HepG2 (cell line): ENCODE data around the gene CCDC18. TPM values are rescaled to one million over a fixed set of nuclear protein-coding genes. Genes with fewer than 3 reads are reported as not detected.

Experiments used
- ATAC-seq: fragments of 200-7000 bp; cut with Tn5 transposase; 3 replicates; pipeline ENCODE4 v1.9.1; 2020; ENCODE audit warnings: mild to moderate bottlenecking, moderate library complexity
- BruUV-seq: library from RNA; stranded (reverse); fragments of 400-500 nt; replicated peaks from 2 replicates; lab custom pipeline; 2021; lab: Mats Ljungman, UMichigan
- CTCF ChIA-PET: fragments of 300-600 bp; formaldehyde crosslinking; extraction: SDS; loops from one replicate; lab custom pipeline; 2021; ENCODE audit warnings: low total read pairs, inconsistent platforms, low intra/inter-chr PET ratio; lab: Yijun Ruan, JAX
- POLR2A ChIA-PET: fragments of 350-600 bp; sonication (Branson Sonifier 250); formaldehyde crosslinking; loops from one replicate; lab custom pipeline; 2020; ENCODE audit warnings: antibody characterized with exemption, inconsistent platforms; lab: Yijun Ruan, JAX
- DNase-seq: peaks from one replicate; pipeline ENCODE4 v3.0.0-alpha.2; 2015; ENCODE audit warnings: low spot score
- FAIRE-seq: peaks from 3 replicates; lab custom pipeline; 2011; peaks lifted over from hg19 to GRCh38; lab: Jason Lieb, UNC
- H2AFZ ChIP-seq: one replicate; pipeline ENCODE4 v1.6.1; 2011; ENCODE audit warnings: low read length, inconsistent platforms
- H3K27ac ChIP-seq: fragments of 300-600 bp; 3 replicates; pipeline ENCODE4 v1.8.0; 2011; ENCODE audit warnings: mixed run types, mild to moderate bottlenecking, mixed read lengths, low read length, inconsistent platforms; ENCODE audit not compliant: insufficient read depth; ENCODE audit errors: extremely low read length
- H3K27me3 ChIP-seq, 2 experiments: fragments of 200-600 bp in 1 of 2; 2 replicates in 1 of 2; 3 replicates in 1 of 2; pipeline versions ENCODE4 v1.6.0 to v1.8.0; 2011; ENCODE audit warnings: low read length in 2 of 2, mild to moderate bottlenecking in 2 of 2, moderate library complexity in 2 of 2, inconsistent platforms in 1 of 2; ENCODE audit not compliant: insufficient read depth in 2 of 2, control insufficient read depth in 1 of 2
- H3K36me3 ChIP-seq, 2 experiments: fragments of 200-600 bp in 1 of 2; replicated peaks in 1 of 2; 2 replicates in 1 of 2; 3 replicates in 1 of 2; pipeline versions ENCODE4 v1.5.1 to v1.8.0; 2011; ENCODE audit warnings: low read length in 2 of 2, inconsistent platforms in 1 of 2; ENCODE audit not compliant: insufficient read depth in 2 of 2, control insufficient read depth in 1 of 2
- H3K4me1 ChIP-seq: 2 replicates; pipeline ENCODE4 v1.5.1; 2012; ENCODE audit warnings: low read length, inconsistent platforms; ENCODE audit not compliant: insufficient read depth
- H3K4me2 ChIP-seq: 2 replicates; pipeline ENCODE4 v1.6.0; 2011; ENCODE audit warnings: low read depth, low read length, inconsistent platforms
- H3K4me3 ChIP-seq, 3 experiments: fragments of 200-600 bp in 1 of 3; sonication (generic), shearing (Covaris generic) in 1 of 3; replicated peaks in 1 of 3; 2 replicates each; pipeline ENCODE4 v1.5.1; 2011 to 2016; ENCODE audit warnings: low read length in 3 of 3, inconsistent platforms in 2 of 3, low read depth in 2 of 3, mild to moderate bottlenecking in 2 of 3, control low read depth in 1 of 3, mixed read lengths in 1 of 3; ENCODE audit not compliant: insufficient read depth in 1 of 3
- H3K79me2 ChIP-seq: one replicate; pipeline ENCODE4 v1.6.1; 2011; ENCODE audit warnings: low read length, inconsistent platforms; ENCODE audit not compliant: insufficient read depth
- H3K9ac ChIP-seq: 2 replicates; pipeline ENCODE4 v1.6.0; 2011; ENCODE audit warnings: mild to moderate bottlenecking, low read depth, low read length, inconsistent platforms; ENCODE audit not compliant: insufficient read depth
- H3K9me3 ChIP-seq: 2 replicates; pipeline ENCODE4 v1.5.1; 2012; ENCODE audit warnings: mild to moderate bottlenecking, low read length
- H4K20me1 ChIP-seq: 2 replicates; pipeline ENCODE4 v1.6.0; 2011; ENCODE audit warnings: inconsistent platforms, mild to moderate bottlenecking, low read length, moderate library complexity; ENCODE audit not compliant: insufficient read depth
- CEBPG ChIP-seq: IDR thresholded peaks from 2 replicates; pipeline ENCODE4 v1.6.1; 2016
- KLF9 ChIP-seq: IDR thresholded peaks from 2 replicates; pipeline ENCODE4 v1.6.1; 2016; ENCODE audit warnings: low read depth
- MYNN ChIP-seq: sonication (generic); formaldehyde crosslinking; IDR thresholded peaks from 2 replicates; pipeline ENCODE4 v1.4.0; 2020; ENCODE audit warnings: mild to moderate bottlenecking, low read depth, missing genetic modification reagents
- MZF1 ChIP-seq: sonication (generic); formaldehyde crosslinking; IDR thresholded peaks from 2 replicates; pipeline ENCODE4 v1.8.1; 2023; ENCODE audit warnings: mild to moderate bottlenecking, missing genetic modification reagents, borderline replicate concordance
- NONO ChIP-seq, 2 experiments: fragments of 450-650 bp in 1 of 2; sonication (generic) in 1 of 2; formaldehyde crosslinking in 1 of 2; IDR thresholded peaks in 1 of 2; conservative IDR thresholded peaks in 1 of 2; 2 replicates each; pipeline versions ENCODE4 v1.6.1 to v1.8.0; 2017 to 2022; ENCODE audit warnings: mild to moderate bottlenecking in 1 of 2, missing genetic modification reagents in 1 of 2, moderate library complexity in 1 of 2
- SKI ChIP-seq: fragments of 450-650 bp; IDR thresholded peaks from one replicate; pipeline ENCODE4 v1.6.1; 2018; ENCODE audit warnings: mild to moderate bottlenecking; ENCODE audit not compliant: partially characterized antibody
- SNRNP70 ChIP-seq: fragments of 200-400 bp; formaldehyde crosslinking; IDR thresholded peaks from 2 replicates; pipeline ENCODE4 v1.6.1; 2017; ENCODE audit warnings: mild to moderate bottlenecking, low read depth, low read length, moderate library complexity
- SRSF9 ChIP-seq: fragments of 200-400 bp; formaldehyde crosslinking; IDR thresholded peaks from 2 replicates; pipeline ENCODE4 v1.6.1; 2018; ENCODE audit warnings: borderline replicate concordance, mild to moderate bottlenecking, low read depth, low read length; ENCODE audit not compliant: insufficient read depth, poor library complexity, severe bottlenecking
- WIZ ChIP-seq: sonication (generic); formaldehyde crosslinking; IDR thresholded peaks from 2 replicates; pipeline ENCODE4 v1.5.1; 2020; ENCODE audit warnings: mild to moderate bottlenecking, missing genetic modification reagents
- ZBTB7B ChIP-seq: sonication (generic); formaldehyde crosslinking; IDR thresholded peaks from 2 replicates; pipeline ENCODE4 v1.4.0; 2020; ENCODE audit warnings: missing genetic modification reagents
- ZFYVE20 ChIP-seq: sonication (generic); formaldehyde crosslinking; IDR thresholded peaks from 2 replicates; pipeline ENCODE4 v1.8.0; 2023; ENCODE audit warnings: low read depth, mild to moderate bottlenecking, moderate library complexity, missing genetic modification reagents, borderline replicate concordance
- ZNF160 ChIP-seq: sonication (generic); formaldehyde crosslinking; IDR thresholded peaks from 2 replicates; pipeline ENCODE4 v1.8.0; 2022; ENCODE audit warnings: mild to moderate bottlenecking, inconsistent platforms, missing genetic modification reagents
- ZNF274 ChIP-seq: sonication (generic); formaldehyde crosslinking; IDR thresholded peaks from 2 replicates; pipeline ENCODE4 v1.5.1; 2020; ENCODE audit warnings: mild to moderate bottlenecking, missing genetic modification reagents
- ZNF382 ChIP-seq: sonication (generic); formaldehyde crosslinking; IDR thresholded peaks from 2 replicates; pipeline ENCODE4 v1.5.0; 2020; ENCODE audit warnings: missing genetic modification reagents, mild to moderate bottlenecking, borderline replicate concordance
- ZNF451 ChIP-seq: sonication (generic); formaldehyde crosslinking; IDR thresholded peaks from 2 replicates; pipeline ENCODE4 v1.5.0; 2020; ENCODE audit warnings: mild to moderate bottlenecking, missing genetic modification reagents
- ZNF777 ChIP-seq: sonication (generic); formaldehyde crosslinking; IDR thresholded peaks from 2 replicates; pipeline ENCODE4 v1.4.0; 2020; ENCODE audit warnings: missing genetic modification reagents
- WGBS: methylation state at CpG from one replicate; pipeline ENCODE4 v1.1.6; 2017; ENCODE audit warnings: low lambda C conversion rate; 5-methylcytosine and 5-hydroxymethylcytosine counted together
- in situ Hi-C: cut with HindIII; loops from 2 replicates; pipeline ENCODE4 v1.10.0; 2017; ENCODE audit warnings: low pct_unique_long_range_greater_than_20kb; ENCODE audit not compliant: extremely low pct_ligation_motif_present
- intact Hi-C: fragments of 100-400 bp; cut with micrococcal nuclease; formaldehyde crosslinking; loops from one replicate; pipeline ENCODE4 v1.10.0; 2022; ENCODE audit not compliant: unreplicated experiment
- polyA plus RNA-seq, 8 experiments: library from polyadenylated mRNA; depleted of rRNA in 3 of 8; stranded (reverse) in 7 of 8; unstranded in 1 of 8; fragments of >200 nt; fragmentation: Illumina TruSeq in 4 of 8; extraction: Trizol in 4 of 8; gene quantifications; 2 replicates each; pipeline versions ENCODE4 v1.2.1 to v1.2.3, GENCODE V29; 2011 to 2016; ENCODE audit warnings: low read depth in 4 of 8, missing spikeins in 1 of 8, mixed read lengths in 1 of 8; ENCODE audit not compliant: insufficient read depth in 1 of 8
- total RNA-seq, 5 experiments: library from RNA; depleted of rRNA; stranded (reverse); fragments of >200 nt; fragmentation: Illumina TruSeq; extraction: Trizol; gene quantifications; 2 replicates each; pipeline ENCODE4 v1.2.3, GENCODE V29; 2016; ENCODE audit warnings: low read depth in 1 of 5
- TF ChIP-seq, protein P1 (sequence below): sonication (generic); formaldehyde crosslinking; IDR thresholded peaks from 2 replicates; pipeline ENCODE4 v1.9.0; 2022; ENCODE audit warnings: low read depth, missing genetic modification reagents
- TF ChIP-seq, protein P2 (sequence below): sonication (generic); formaldehyde crosslinking; IDR thresholded peaks from 2 replicates; pipeline ENCODE4 v1.8.0; 2022; ENCODE audit warnings: low read depth, missing genetic modification reagents
- TF ChIP-seq, protein P3 (sequence below): sonication (generic); formaldehyde crosslinking; IDR thresholded peaks from 2 replicates; pipeline ENCODE4 v1.5.1; 2020; ENCODE audit warnings: missing genetic modification reagents, mild to moderate bottlenecking, borderline replicate concordance
- TF ChIP-seq, protein P4 (sequence below): sonication (generic); formaldehyde crosslinking; IDR thresholded peaks from 2 replicates; pipeline ENCODE4 v1.8.1; 2023; ENCODE audit warnings: missing genetic modification reagents, mild to moderate bottlenecking, borderline replicate concordance

CCDC18 gene
- total and polyA plus RNA-seq, 2 of the 13 experiments (the other 11 are each of a cell fraction or from before 2014, with no cell fraction given) = 1.9 to 18.4 TPM

GRCh38 chr1:93302078-93302477 lies 121.6 kb downstream of the CCDC18 start:
- POLR2A ChIA-PET = no interaction called here
- Histone ChIP-seq H3K79me2 (no peaks in the 10 kb centered on the region), H2AFZ (no peak overlapping the region), H3K9me3 (no peaks in the 10 kb centered on the region), H3K4me1 (no peaks in the 10 kb centered on the region), H3K4me3 (no peak overlapping the region), H3K36me3 (no peaks in the 10 kb centered on the region), H3K4me2 (no peak overlapping the region), H3K9ac (no peak overlapping the region), H3K27ac (no peak overlapping the region), H3K27me3 (no peaks in the 10 kb centered on the region), H4K20me1 (no peaks in the 10 kb centered on the region)
- in situ Hi-C loops (loop anchor here (5.0 kb wide), 1 partner anchor 45 kb away; the partner anchor contains the start of gene DR1), intact Hi-C loops (loop anchor here (5.0 to 10.0 kb wide), 2 partner anchors 135 to 543 kb away; no protein-coding TSS in a partner anchor)
- ATAC-seq = no peak
- BruUV-seq = no TSS peak
- TF ChIP-seq ZNF382 (CRISPR knock-in tag) (no peak), SNRNP70 (no peak), KLF9 (CRISPR knock-in tag) (no peak), ZNF160 (no peak), MZF1 (CRISPR knock-in tag) (no peak), MYNN (CRISPR knock-in tag) (no peak), SRSF9 (no peak), NONO (IDR thresholded peaks at IDR 0.05) (no peak), NONO (CRISPR knock-in tag; conservative IDR thresholded peaks at IDR 0.05) (no peak), SKI (no peak), ZNF451 (CRISPR knock-in tag) (no peak), ZFYVE20 (CRISPR knock-in tag) (no peak), WIZ (CRISPR knock-in tag) (no peak), ZNF777 (no peak), ZBTB7B (CRISPR knock-in tag) (no peak), ZNF274 (CRISPR knock-in tag) (no peak), CEBPG (CRISPR knock-in tag) (no peak)
- TF ChIP-seq, protein P1, sequence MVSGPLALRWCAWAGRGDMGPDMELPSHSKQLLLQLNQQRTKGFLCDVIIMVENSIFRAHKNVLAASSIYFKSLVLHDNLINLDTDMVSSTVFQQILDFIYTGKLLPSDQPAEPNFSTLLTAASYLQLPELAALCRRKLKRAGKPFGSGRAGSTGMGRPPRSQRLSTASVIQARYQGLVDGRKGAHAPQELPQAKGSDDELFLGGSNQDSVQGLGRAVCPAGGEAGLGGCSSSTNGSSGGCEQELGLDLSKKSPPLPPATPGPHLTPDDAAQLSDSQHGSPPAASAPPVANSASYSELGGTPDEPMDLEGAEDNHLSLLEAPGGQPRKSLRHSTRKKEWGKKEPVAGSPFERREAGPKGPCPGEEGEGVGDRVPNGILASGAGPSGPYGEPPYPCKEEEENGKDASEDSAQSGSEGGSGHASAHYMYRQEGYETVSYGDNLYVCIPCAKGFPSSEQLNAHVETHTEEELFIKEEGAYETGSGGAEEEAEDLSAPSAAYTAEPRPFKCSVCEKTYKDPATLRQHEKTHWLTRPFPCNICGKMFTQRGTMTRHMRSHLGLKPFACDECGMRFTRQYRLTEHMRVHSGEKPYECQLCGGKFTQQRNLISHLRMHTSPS (CRISPR knock-in tag) = no peak
- TF ChIP-seq, protein P2, sequence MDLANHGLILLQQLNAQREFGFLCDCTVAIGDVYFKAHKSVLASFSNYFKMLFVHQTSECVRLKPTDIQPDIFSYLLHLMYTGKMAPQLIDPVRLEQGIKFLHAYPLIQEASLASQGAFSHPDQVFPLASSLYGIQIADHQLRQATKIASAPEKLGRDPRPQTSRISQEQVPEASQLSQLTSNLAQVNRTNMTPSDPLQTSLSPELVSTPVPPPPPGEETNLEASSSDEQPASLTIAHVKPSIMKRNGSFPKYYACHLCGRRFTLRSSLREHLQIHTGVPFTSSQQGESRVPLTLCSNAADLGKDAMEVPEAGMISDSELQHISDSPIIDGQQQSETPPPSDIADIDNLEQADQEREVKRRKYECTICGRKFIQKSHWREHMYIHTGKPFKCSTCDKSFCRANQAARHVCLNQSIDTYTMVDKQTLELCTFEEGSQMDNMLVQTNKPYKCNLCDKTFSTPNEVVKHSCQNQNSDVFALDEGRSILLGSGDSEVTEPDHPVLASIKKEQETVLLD (CRISPR knock-in tag) = no peak
- TF ChIP-seq, protein P3, sequence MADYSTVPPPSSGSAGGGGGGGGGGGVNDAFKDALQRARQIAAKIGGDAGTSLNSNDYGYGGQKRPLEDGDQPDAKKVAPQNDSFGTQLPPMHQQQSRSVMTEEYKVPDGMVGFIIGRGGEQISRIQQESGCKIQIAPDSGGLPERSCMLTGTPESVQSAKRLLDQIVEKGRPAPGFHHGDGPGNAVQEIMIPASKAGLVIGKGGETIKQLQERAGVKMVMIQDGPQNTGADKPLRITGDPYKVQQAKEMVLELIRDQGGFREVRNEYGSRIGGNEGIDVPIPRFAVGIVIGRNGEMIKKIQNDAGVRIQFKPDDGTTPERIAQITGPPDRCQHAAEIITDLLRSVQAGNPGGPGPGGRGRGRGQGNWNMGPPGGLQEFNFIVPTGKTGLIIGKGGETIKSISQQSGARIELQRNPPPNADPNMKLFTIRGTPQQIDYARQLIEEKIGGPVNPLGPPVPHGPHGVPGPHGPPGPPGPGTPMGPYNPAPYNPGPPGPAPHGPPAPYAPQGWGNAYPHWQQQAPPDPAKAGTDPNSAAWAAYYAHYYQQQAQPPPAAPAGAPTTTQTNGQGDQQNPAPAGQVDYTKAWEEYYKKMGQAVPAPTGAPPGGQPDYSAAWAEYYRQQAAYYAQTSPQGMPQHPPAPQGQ (CRISPR knock-in tag) = no peak
- TF ChIP-seq, protein P4, sequence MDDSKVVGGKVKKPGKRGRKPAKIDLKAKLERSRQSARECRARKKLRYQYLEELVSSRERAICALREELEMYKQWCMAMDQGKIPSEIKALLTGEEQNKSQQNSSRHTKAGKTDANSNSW (CRISPR knock-in tag) = no peak
- no peak for FAIRE-seq
- no peak for DNase-seq
- CTCF ChIA-PET = no interaction called here
- 77% methylated on average over 5 of the region's 5 CpGs for WGBS
